HEK293T (cell line): Measurements from ENCODE around the gene CHCHD10.

ENCODE experiments used
- ARNT ChIP-seq: fragments of 450-650 bp; IDR thresholded peaks from 2 replicates; pipeline ENCODE4 v1.6.1; 2017; ENCODE audit warnings: mild to moderate bottlenecking
- SP1 ChIP-seq: fragments of 450-650 bp; IDR thresholded peaks from 2 replicates; pipeline ENCODE4 v1.6.1; 2017
- SUZ12 ChIP-seq: fragments of 450-650 bp; IDR thresholded peaks from 2 replicates; pipeline ENCODE4 v1.6.1; 2016; ENCODE audit warnings: mild to moderate bottlenecking

GRCh38 chr22:23804781-23805291 lies 37.1 kb upstream of the CHCHD10 start:
- TF ChIP-seq SP1, result no peak
- TF ChIP-seq ARNT, result no peak
- TF ChIP-seq SUZ12, result no peak
